GM18873 (cell line): ENCODE measurements around the gene MYO7A.
"Not testable (repeated sequence)": the region's sequence is repeated elsewhere in the genome, so short reads cannot be mapped to it uniquely, and the experiment has no call there.

ENCODE experiments used
- ATAC-seq: cut with Tn5 transposase; IDR thresholded peaks from one replicate; pipeline ENCODE4 v1.9.1; 2021; ENCODE audit warnings: mild to moderate bottlenecking, moderate library complexity, moderate number of reproducible peaks; ENCODE audit not compliant: unreplicated experiment, low FRiP score

Gene MYO7A

GRCh38 chr11:77092382-77092781 lies 35.7 kb upstream of the MYO7A start:
- ATAC-seq: no peak

GRCh38 chr11:77093056-77093891 lies 34.8 kb upstream of the MYO7A start:
- ATAC-seq: no peak

- ATAC-seq: no peak
These were observed 33.8 kb upstream of the MYO7A start for GRCh38 chr11:77093987-77094840.

- no peak for ATAC-seq
These were observed 33.1 kb upstream of the MYO7A start for GRCh38 chr11:77094841-77095365.

DNA sequence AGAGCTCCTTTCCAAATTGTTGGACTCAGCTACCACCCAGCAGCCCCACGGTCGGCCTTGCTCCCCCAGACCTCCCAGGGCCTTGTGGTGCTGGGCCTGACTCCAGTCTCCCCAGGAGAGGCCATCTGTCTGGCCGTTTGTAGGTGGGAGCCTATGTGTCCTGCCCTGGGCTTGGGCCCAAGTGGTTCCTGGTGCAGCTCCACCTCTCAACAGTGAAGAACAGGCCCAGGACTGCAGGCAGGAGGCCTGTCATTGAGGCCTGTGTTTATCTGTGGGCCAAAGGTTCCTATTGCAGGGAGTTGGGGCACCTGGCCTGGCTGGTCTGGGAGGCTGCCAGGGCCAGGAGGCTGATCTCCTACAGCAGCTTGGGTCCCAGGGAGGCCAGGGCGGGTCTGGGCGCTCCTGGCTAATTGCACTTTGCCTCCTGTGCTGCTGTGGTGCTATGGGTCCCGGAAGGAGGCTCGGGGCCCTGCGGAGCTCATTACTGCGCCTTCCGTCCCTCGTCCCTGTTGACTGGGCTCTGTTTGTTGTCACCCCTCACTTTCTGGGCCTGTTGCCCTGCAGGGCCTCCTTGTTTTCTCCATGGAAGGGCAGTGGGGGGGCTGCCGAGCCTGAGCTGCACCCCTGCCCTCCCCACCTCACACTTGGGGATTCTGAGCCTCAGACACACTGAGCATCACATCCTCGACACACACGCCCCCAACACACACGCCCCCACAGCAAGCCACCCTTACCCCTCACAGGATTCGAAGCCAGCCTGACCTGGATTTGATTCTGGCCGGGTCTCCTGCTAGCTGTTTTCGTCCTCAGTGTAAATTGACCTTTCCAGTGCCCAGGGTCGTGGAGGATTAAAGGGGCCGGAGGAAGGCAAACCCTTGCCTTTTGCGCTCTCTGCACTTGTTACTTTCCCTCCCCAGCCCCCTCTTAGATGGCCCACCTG lies 32.2 kb upstream of the MYO7A start:
- no peak for ATAC-seq

DNA sequence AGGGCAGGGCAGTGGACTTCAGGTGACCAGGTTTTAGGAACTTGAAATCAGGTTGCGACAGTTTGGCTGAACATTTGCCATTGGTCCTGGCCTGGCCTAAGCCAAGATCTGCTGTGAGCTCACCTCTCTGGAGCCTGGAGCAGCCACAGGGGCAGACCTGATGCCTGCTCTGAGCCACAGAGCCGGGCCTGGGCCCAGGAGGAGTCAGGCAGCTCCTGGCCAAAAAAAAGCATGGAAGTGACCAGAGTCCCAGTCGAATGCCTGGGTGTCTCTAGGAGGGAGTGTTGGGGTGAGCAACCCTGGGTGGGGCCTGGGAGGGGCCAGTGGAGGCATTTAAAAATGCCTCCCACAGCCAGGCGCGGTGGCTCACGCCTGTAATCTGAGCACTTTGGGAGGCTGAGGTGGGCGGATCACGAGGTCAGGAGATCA lies 31.4 kb upstream of the MYO7A start:
- no peak for ATAC-seq

DNA sequence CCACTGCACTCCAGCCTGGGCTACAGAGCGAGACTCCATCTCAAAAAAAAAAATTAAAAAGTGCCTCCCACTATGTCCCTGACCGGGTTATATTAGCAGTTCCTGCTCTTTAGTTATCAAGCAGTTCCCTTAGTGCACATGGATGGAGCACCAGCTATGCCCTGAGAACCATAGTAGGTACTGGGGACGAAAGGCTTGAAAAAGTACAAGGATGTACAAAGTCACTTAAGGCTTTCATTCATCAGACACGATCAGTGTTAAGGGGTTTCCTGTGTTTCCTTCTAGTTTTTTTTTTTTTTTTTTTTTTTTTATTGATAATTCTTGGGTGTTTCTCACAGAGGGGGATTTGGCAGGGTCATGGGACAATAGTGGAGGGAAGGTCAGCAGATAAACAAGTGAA lies 30.9 kb upstream of the MYO7A start:
- ATAC-seq: not testable (repeated sequence)

- ATAC-seq: no peak
These were observed 27.6 kb upstream of the MYO7A start for GRCh38 chr11:77100166-77101042.

DNA sequence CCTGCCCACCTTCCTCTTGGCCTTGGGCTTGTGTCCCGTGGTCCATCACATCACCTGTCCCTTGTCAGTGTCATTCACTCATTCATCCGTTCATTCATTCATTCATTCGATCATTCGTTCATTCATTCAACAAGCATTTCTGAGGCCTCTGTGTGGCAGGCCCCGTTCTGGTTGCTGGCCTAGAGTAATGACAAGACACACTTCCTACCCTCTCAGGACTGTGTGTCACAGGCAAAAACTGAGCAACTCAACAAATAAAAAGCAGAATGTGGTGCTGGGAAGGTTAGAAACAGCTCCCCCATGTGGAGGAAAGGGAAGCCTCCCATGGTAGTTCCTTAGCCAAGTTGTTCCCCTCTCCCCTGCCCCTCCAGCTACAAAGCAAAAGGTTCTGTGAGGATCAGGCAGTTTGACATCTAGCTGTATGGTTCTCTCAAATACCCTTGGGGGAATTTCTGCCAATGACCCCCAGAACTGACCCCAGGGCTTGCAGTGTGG lies 27.0 kb upstream of the MYO7A start:
- no peak for ATAC-seq

GRCh38 chr11:77102246-77103210 lies 25.5 kb upstream of the MYO7A start, which contains the start of gene OMP:
Gene OMP, plus strand, starts transcription at chr11:77102840. Its CDS starts 0 bp downstream, at chr11:77102840.
- no peak for ATAC-seq

- no peak for ATAC-seq
These were observed 24.7 kb upstream of the MYO7A start for GRCh38 chr11:77103319-77103718.

DNA sequence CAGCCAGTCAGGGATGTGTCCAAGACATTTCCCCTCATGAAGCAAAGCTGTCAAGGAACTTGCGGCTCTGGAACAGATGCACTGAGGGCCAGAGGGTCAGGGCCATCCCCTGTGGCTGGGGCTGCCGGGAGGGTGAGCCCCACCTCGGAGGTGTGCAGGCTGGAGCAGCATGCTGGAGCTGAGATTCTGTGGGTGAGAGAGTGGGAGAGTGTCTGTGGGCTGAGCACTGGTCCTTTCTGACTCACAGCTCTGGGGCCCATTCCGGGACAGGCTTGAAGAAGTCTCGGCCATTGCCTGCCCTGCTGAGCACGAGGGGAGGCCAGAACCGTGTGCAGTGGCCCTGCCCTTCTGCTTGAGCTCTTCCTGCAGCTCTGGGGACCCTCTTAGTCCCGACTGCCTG lies 23.3 kb upstream of the MYO7A start:
- no peak for ATAC-seq

DNA sequence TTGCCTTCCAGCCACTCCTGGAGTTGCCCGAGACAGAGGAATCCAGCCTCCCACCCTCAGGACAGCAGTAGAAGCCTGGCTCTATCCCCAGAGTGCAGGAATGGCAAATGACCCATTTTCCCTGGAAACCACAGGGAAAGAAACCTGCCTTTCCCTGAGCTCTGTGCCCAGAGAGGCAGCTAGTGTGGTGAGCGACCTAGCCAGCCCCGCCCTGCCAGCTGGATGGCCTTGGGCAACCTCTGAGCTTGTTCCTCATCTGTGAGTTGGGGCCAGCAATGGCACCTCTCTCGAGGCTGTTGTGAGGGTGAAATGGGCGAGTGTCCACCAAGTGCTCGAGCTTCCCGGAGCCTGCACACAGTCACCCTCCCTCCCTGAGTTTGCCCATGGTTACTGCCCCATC lies 21.7 kb upstream of the MYO7A start:
- ATAC-seq: no peak

DNA sequence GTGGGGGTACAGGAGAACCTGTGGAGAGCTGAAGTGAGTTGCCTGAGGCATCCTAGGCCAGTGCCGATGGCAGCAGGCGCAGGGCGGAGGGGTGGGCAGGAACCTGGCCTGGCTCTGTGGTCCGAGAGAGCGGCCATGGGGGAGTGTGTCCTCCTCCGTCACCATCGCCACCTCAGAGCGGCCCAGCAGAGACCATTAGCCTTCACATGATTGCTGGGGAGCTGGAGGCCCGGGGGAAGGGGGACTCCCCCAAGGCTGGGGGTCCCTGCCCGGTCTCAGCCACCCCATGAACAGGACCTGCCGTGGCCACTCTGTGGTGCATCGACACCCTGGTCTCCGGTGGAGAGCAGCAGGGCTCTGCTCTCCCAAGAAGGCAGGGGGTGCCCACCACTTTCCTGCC lies 21.3 kb upstream of the MYO7A start:
- ATAC-seq: no peak

GRCh38 chr11:77107950-77108349 lies 20.1 kb upstream of the MYO7A start:
- no peak for ATAC-seq

DNA sequence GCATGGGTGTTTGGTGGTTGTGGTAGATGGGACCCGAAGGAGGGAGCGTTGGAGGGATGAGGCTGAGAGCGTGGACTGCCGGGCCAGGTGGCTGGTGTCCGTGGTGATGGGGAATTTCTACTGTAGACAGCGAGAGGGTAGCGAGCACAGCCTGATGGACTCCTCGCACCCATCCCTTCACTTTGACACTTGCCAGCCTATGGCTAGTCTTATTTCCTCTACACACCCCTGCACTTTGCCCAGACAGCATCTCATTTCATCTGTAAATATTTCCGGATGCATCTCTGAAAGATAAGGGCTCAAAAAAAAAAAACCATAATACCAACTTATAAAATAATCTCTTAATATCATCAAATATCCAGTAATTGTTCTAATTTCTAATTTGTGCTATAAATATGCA lies 19.6 kb upstream of the MYO7A start:
- ATAC-seq: no peak

DNA sequence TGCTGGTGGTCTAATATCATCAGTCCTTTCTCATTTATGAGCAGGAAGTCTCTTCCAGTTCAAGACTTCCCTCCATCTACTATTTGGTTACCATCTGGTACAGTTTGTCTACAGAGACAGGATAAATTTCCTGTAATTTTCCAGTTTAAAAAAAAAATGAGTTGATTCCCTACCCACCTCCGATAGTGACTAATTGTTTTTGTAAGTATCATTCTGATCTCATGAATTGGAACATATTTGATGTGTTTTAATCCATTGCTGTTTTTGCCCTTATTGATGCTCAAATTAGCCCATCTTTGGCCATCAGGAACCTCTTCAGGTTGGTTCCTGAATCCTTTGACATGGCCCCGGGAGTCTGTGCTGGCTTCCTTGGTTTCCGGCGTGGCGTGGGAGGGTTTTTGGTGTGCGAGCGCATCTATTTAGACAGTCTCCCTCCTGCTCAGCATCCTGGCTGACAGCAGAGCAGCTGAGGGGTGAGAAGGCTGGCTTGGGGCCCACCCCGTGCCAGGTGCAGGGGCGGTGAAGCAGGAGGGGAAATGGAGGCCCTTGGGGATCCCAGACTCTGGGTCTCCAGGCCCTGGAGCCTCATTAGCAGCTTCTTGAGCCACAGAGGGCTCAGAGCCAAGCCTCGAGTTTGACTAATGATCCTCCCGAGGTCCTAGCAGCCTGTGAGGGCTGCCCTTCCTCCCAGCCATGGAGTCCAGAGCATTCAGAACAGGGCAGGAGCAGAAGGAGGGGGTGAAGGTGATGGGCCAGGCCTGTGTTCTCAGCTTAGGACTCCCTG lies 18.6 kb upstream of the MYO7A start:
- ATAC-seq: no peak
